KMS-11 (cell line): Measurements from ENCODE around the gene ASPG.

Source experiments
- H2AFZ ChIP-seq: fragments of 200-600 bp; sonication (generic); 2 replicates; pipeline ENCODE4 v1.6.1; 2016; ENCODE audit warnings: antibody characterized with exemption, mixed run types, low read depth
- H3K27ac ChIP-seq: fragments of 200-600 bp; sonication (generic); 2 replicates; pipeline ENCODE4 v1.6.1; 2016; ENCODE audit warnings: mild to moderate bottlenecking, mixed run types
- H3K27me3 ChIP-seq: fragments of 200-600 bp; sonication (generic); 2 replicates; pipeline ENCODE4 v1.6.1; 2017; ENCODE audit warnings: mild to moderate bottlenecking, low read depth, mixed run types, moderate library complexity; ENCODE audit not compliant: insufficient read depth
- H3K36me3 ChIP-seq: fragments of 200-600 bp; sonication (generic); 2 replicates; pipeline ENCODE4 v1.6.1; 2017; ENCODE audit warnings: mild to moderate bottlenecking, mixed run types; ENCODE audit not compliant: insufficient read depth
- H3K4me1 ChIP-seq: fragments of 200-600 bp; sonication (generic); 2 replicates; pipeline ENCODE4 v1.6.1; 2016; ENCODE audit warnings: mild to moderate bottlenecking, low read depth, mixed run types; ENCODE audit not compliant: poor library complexity, severe bottlenecking
- H3K4me2 ChIP-seq: fragments of 200-600 bp; sonication (generic); 2 replicates; pipeline ENCODE4 v1.7.0; 2016; ENCODE audit warnings: mild to moderate bottlenecking, mixed run types
- H3K4me3 ChIP-seq: fragments of 200-600 bp; sonication (generic); IDR thresholded peaks from 2 replicates; pipeline ENCODE4 v1.6.1; 2017; ENCODE audit warnings: low read depth, low read length, mixed read lengths; ENCODE audit not compliant: insufficient read depth
- H3K79me2 ChIP-seq: fragments of 200-600 bp; sonication (generic); 2 replicates; pipeline ENCODE4 v1.6.1; 2016; ENCODE audit warnings: low read depth, mixed run types; ENCODE audit not compliant: insufficient read depth
- H3K9ac ChIP-seq: fragments of 200-600 bp; sonication (generic); 2 replicates; pipeline ENCODE4 v1.6.1; 2016; ENCODE audit warnings: mild to moderate bottlenecking, mixed run types
- H4K20me1 ChIP-seq: fragments of 200-600 bp; sonication (generic); 2 replicates; pipeline ENCODE4 v1.6.1; 2016; ENCODE audit warnings: mild to moderate bottlenecking, mixed run types; ENCODE audit not compliant: insufficient read depth
- CTCF ChIP-seq: fragments of 200-600 bp; sonication (generic); conservative IDR thresholded peaks from 2 replicates; pipeline ENCODE4 v1.6.1; 2017; ENCODE audit warnings: low read depth, mild to moderate bottlenecking, antibody characterized with exemption, low read length, moderate library complexity, mixed read lengths

The ASPG gene

GRCh38 chr14:104138718-104139459 is 53.4 kb downstream of the ASPG start:
- H3K36me3 ChIP-seq: no peaks in the 10 kb centered on the region
- no peak overlapping the region for H2AFZ ChIP-seq
- H3K27ac ChIP-seq: no peak overlapping the region
- no peak for TF ChIP-seq CTCF
- H3K4me3 ChIP-seq: no peak overlapping the region
- H3K4me2 ChIP-seq: no peak overlapping the region
- no peak overlapping the region for H3K9ac ChIP-seq
- H3K79me2 ChIP-seq: no peaks in the 10 kb centered on the region
- no peaks in the 10 kb centered on the region for H4K20me1 ChIP-seq
- H3K27me3 ChIP-seq: peaks cover 24% of the 10 kb centered on the region; the same call in 1 of the 2 replicates
- H3K4me1 ChIP-seq: no peaks in the 10 kb centered on the region

- Histone ChIP-seq H3K36me3 (no peaks in the 10 kb centered on the region), H2AFZ (no peak overlapping the region), H3K4me2 (no peak overlapping the region), H3K27ac (no peak overlapping the region), H3K9ac (no peak overlapping the region), H3K79me2 (no peaks in the 10 kb centered on the region), H4K20me1 (no peaks in the 10 kb centered on the region), H3K4me3 (no peak overlapping the region), H3K4me1 (no peaks in the 10 kb centered on the region), H3K27me3 (peaks cover 25% of the 10 kb centered on the region; the same call in 1 of the 2 replicates)
- TF ChIP-seq CTCF: no peak
Observed at GRCh38 chr14:104139460-104140212, 54.1 kb downstream of the ASPG start.

- Histone ChIP-seq H3K79me2 (no peaks in the 10 kb centered on the region), H4K20me1 (no peaks in the 10 kb centered on the region), H3K4me1 (no peaks in the 10 kb centered on the region), H3K27me3 (peaks cover 23% of the 10 kb centered on the region; the same call in 1 of the 2 replicates), H2AFZ (no peak overlapping the region), H3K4me2 (no peak overlapping the region), H3K36me3 (no peaks in the 10 kb centered on the region), H3K4me3 (no peak overlapping the region), H3K27ac (no peak overlapping the region), H3K9ac (no peak overlapping the region)
- no peak for TF ChIP-seq CTCF
Observed at GRCh38 chr14:104140213-104140462, 54.6 kb downstream of the ASPG start.

- no peak for TF ChIP-seq CTCF
Observed at GRCh38 chr14:104140463-104141331, 55.2 kb downstream of the ASPG start.

More at GRCh38 chr14:104140463-104141331, 55.2 kb downstream of the ASPG start:
- Histone ChIP-seq H3K36me3 (no peaks in the 10 kb centered on the region), H3K27me3 (peaks cover 21% of the 10 kb centered on the region; the same call in 1 of the 2 replicates), H3K4me1 (no peaks in the 10 kb centered on the region), H3K4me3 (no peak overlapping the region), H3K9ac (no peak overlapping the region), H4K20me1 (no peaks in the 10 kb centered on the region), H3K4me2 (no peak overlapping the region), H2AFZ (no peak overlapping the region), H3K79me2 (no peaks in the 10 kb centered on the region), H3K27ac (no peak overlapping the region)
